Measurements from ENCODE around the gene RNF123.
"Not testable (repeated sequence)": the region's sequence is repeated elsewhere in the genome, so short reads cannot be mapped to it uniquely, and the experiment has no call there.

DNA sequence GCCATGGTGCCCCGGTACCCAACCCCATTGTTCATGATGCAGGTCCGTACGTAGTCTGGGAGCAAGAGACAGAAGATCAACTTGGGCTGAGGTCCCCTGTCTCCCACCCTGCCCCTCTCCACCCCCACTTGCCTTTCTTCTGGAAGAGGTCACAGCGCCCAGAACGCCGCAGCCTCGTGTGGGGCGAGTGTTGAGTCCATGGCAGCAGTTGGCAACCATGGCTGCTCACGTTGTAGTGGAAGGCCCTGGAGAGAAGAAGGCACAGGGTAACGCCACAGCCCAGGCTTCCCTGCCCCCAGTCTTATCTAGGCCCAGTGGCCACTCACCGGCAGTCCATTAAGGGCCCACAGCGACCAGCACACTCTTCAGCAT is 1.9 kb upstream of the RNF123 start:
- TF ChIP-seq, protein P1, sequence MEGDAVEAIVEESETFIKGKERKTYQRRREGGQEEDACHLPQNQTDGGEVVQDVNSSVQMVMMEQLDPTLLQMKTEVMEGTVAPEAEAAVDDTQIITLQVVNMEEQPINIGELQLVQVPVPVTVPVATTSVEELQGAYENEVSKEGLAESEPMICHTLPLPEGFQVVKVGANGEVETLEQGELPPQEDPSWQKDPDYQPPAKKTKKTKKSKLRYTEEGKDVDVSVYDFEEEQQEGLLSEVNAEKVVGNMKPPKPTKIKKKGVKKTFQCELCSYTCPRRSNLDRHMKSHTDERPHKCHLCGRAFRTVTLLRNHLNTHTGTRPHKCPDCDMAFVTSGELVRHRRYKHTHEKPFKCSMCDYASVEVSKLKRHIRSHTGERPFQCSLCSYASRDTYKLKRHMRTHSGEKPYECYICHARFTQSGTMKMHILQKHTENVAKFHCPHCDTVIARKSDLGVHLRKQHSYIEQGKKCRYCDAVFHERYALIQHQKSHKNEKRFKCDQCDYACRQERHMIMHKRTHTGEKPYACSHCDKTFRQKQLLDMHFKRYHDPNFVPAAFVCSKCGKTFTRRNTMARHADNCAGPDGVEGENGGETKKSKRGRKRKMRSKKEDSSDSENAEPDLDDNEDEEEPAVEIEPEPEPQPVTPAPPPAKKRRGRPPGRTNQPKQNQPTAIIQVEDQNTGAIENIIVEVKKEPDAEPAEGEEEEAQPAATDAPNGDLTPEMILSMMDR (IDR thresholded peaks at IDR 0.05 in 2 of 3, conservative IDR thresholded peaks at IDR 0.05 in 1 of 3; ENCODE audit: control insufficient read depth in 2 of 3, extremely low read depth in 1 of 3, insufficient read depth in 1 of 3, low read depth in 3 of 3, low read length in 3 of 3): not testable (repeated sequence)
- TF ChIP-seq RCOR1 (conservative IDR thresholded peaks at IDR 0.05; ENCODE audit: low read depth, low read length): not testable (repeated sequence)
